G401 (cell line): ENCODE data around the gene MOV10L1. TPM values are rescaled to one million over a fixed set of nuclear protein-coding genes. Genes with fewer than 3 reads are reported as not detected.

Experiments used
- DNase-seq: peaks from one replicate; pipeline ENCODE4 v3.0.0-alpha.2; 2015; ENCODE audit warnings: low spot score
- in situ Hi-C: cut with HindIII; loops from 2 replicates; pipeline ENCODE4 v1.10.0; 2016; ENCODE audit warnings: low sequenced_read_pairs, mixed read lengths
- total RNA-seq: library from RNA; depleted of rRNA; stranded (reverse); fragments of >200 nt; shearing (Covaris generic); gene quantifications from 2 replicates; pipeline ENCODE4 v1.2.3, GENCODE V29; 2014

MOV10L1 gene
- total RNA-seq, 1 experiment from 2014 or later = not detected

DNA sequence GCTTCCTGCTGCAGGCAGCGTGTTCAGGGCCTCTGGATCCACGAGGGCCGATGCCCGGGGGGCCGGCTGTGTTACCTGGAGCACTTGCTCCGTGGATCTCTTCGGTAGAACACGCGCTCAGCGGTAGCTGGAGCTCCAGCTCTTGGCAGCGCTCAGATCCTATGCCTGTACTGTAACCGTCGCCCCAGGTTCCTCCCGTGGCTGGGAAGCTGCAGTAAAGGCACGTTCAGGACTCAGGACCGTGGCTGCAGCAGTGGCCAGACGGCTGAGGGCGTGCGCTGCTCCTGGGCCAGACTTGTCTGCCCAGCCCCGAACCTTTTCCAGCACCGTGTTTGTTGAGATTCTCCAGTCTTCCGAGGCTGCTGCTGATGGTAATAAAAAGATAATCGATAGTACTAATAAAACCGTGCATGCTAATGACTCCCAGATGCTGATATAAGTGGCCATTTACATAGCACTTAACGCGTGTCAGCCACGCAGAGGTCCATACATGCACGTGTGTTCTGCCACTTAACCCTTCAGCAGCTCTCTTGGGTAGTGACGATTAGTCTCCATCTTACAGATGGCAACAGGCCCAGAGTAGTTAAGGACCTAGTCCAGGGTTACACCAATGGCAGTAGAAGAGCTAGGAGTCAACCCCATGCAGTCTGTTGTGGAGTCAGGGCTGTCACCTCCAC is 1.4 kb downstream of the MOV10L1 start:
- in situ Hi-C loops = no loop called here
- no peak for DNase-seq

DNA sequence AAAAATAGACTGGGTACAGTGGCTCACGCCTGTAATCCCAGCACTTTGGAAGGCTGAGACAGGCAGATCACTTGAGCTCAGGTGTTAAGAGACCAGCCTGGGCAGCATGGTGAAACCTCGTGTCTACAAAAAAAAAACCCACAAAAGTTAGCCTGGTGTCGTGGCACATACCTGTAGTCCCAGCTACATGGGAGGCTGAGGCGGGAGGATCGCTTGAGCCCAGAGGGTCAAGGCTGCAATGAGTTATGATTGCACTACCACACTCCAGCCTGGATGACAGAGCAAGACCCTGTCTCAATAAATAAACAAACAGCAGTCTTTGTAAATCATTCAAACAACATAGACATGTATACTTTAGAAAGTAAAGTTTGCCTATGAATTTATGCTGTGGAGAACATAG is 2.5 kb downstream of the MOV10L1 start:
- in situ Hi-C loops = no loop called here
- no peak for DNase-seq

DNA sequence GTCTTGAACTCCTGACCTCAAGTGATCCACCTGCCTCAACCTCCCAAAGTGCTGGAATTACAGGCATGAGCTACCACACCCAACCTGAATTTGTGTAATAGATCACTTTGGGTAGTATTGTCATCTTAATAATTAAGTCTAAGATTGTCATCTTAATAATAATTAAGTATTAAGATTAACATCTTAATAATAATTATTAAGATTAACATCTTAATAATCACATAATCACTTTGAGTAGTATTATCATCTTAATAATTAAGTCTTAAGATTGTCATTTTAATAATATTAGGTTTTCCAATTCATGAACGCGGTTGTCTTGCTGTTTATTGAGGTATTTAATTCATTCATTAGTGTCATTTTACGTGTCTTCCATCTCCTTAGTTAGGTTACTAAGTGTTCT is 8.2 kb downstream of the MOV10L1 start:
- DNase-seq = no peak
- in situ Hi-C loops = no loop called here

DNA sequence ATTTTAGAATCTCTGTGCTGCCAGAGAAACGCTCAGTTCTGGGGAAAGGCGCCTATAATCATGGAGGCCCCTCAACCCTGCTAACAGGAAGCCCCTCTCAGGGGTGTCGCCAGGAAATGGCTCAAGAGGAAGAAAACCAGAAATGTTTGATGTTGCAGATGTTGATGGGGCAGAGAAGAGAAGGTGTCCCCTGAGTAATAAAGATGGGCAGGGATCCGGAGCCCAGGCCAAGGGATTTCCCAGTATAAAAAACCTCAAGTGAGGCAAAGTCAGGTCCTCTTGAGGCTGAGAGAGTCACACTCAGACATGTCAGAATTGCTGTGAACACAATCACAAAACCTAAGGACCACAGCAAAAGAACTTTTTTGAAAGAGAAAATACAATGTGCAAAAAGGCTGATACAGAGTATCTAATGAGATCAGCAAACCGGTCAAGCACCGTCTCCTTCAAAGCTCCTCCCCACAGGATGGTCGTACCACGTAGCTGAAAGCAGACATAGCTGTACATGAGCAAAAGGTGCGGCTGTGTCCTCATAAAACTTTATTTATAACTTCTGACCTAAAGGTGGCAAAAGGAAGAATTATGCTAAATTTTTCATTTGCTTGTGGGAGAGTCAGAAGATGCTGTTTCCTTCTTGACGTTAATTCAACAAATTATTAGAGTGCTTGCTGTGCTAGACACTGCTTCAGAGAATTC is 12.2 kb downstream of the MOV10L1 start:
- in situ Hi-C loops = no loop called here
- DNase-seq = no peak

DNA sequence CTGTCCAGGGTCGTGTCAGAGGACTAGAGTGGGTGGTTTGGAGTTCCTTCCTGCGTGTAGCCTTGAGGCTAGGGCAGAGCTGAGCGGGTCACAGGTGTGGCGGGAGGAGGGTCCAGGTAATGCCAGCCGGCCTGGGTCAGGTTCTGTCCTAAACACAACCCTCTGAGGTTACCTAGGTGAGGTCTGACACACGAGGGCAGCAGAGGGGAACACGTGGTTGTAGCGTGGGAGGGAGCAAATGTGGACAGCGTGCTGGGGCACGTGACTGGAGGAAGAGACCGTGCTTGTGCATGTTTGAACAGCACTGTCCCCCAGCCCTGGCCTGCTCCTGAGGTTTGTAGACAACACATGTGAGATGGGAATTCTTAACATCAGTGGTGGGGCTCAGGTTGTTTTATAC is 13.1 kb downstream of the MOV10L1 start:
- no peak for DNase-seq
- in situ Hi-C loops = no loop called here

DNA sequence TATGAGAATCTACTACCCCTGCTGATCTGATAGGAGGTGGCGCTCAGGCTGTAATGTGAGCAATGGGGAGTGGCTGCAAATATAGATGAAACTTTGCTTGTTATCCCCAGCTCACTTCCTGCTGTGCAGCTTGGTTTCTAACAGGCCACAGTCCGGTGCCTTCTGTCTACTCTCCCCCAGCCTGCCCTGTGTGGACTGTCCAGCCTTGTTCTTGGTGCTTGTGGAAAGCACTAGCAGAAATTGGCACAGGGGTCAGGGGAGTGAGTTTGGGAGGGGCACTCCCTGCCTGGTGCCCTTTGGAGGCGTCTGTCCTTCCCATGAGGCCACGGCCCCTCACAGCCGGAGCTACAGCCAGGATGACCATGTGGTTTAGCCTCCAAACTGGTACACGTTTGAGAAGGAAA is 14.3 kb downstream of the MOV10L1 start:
- DNase-seq = no peak
- in situ Hi-C loops = no loop called here

DNA sequence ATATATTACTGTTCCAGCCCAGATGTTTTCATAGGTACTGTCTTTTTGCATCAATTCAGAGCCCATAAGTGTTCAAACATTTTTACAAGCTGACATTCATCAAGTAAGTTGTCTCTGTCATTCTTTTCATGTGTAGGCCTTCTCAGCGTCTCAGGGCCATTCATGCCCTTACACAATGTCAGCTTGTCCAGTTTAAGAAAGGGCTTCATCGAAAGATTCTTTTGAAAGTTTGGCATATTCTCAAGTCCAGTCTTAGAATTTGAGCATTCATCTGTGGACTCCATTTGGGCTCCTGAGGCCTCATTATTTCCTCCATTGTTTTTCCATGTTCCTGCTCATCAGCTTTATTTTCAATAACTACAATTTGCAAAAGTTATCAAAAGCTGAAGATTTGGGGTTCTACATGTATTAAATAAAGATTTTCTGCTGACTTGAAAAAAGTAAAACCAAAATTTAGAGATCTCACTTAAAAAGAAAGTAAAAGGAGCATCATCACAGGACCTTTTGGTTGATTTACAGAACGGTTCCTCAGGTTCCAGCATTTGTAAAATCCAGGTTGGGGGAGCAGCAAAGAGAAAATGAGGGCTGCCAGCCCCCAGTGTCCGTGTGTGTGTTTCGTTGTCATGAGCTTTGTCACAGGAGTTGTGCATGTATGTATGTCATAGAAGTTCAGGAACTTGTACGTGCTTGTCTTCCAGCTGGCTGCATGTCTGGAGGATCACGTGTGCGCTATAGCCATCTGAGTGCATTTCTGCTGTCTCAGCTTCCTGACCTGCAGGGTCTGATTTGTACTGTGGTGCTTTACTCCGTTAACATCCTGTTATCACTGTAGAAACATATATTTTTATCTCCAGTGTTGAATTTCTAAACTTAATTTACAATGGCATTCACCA is 15.6 kb downstream of the MOV10L1 start:
- in situ Hi-C loops = no loop called here

DNA sequence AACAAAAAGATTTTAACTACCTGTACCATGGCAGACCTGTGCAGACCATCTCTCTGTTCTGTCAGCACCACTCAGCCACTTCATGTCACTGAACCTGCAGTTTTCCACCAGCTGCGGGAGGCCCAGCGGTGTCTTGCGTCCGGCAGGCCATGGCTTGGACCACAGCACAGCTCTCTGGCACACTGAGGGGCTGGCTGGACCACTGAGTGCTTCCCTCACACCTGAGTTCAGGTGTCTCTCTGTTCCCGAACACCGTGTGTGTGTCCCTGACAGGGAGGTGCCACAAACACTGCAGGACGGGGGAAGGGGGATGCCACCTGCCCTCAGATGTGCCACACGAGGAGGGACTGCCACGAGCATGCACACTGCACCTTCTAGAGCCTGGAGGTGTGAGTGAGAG is 17.7 kb downstream of the MOV10L1 start:
- no peak for DNase-seq
- in situ Hi-C loops = no loop called here

More for the DNA sequence above, 15.6 kb downstream of the MOV10L1 start:
- DNase-seq = no peak

DNA sequence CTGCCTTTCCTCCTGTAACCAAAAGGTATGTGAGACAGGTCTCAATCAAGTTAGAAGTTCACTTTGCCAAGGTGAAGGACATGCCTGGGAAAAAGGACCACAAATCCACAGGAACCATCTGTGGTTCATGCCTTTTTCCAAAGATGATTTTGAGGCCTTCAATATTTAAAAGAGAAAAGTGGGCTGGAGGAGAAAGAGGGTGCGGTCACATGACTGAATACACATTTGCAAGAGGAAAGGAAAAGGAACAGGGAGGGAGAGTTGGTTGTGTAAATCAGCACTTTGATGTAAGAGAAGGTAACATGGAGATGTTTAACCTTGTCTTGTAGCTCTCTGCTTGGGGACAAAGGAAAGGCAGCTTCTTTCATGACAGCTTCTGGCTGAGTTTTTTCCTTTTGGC is 21.2 kb downstream of the MOV10L1 start:
- no peak for DNase-seq
- in situ Hi-C loops = no loop called here

DNA sequence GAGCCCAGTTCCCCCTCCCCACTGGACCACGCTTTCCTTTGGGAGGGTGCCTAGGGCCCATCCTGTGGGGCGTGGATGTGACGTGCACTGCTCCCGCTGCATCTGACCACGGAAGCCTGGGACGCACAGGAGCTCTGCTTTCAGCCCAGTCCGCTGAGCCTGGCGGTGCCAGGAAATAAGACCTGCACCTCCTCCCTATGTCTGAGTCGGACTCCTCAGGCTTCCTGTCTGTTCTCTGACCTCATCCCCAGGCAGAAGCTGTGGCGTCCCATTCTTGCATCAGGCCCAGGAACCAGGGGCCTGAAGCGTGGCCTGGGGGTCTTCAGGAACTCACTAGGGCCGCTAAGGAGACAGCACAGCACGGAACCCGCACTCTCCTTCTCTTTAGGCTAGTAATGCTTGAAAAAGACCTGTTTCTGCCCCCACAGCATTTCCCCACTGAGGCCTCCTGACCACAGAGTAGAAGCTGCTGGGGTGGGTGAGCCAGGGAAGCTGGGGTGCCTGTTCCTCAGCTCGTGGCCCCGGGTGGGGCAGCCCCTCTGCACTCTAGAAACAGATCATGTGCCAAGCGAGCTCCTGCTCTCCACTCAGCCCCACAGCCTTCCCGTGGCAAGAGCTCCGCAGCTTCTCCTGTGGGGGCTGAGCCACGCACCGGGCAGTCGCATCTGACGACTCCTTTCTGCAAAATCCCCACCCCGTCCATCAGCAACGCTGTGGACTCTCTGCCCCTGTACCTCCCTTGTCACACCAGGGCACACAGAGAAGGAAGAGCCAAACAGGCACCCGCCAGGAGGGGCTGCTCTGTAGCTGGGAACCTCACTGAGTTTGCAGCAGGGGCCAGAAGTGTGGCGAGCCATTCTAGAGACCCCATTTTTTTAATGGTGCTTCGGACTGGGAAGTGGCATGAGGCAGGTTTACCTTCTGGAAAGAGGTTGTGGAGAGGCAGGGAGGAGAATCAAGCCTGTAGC is 22.6 kb downstream of the MOV10L1 start:
- in situ Hi-C loops = no loop called here
- DNase-seq = no peak

DNA sequence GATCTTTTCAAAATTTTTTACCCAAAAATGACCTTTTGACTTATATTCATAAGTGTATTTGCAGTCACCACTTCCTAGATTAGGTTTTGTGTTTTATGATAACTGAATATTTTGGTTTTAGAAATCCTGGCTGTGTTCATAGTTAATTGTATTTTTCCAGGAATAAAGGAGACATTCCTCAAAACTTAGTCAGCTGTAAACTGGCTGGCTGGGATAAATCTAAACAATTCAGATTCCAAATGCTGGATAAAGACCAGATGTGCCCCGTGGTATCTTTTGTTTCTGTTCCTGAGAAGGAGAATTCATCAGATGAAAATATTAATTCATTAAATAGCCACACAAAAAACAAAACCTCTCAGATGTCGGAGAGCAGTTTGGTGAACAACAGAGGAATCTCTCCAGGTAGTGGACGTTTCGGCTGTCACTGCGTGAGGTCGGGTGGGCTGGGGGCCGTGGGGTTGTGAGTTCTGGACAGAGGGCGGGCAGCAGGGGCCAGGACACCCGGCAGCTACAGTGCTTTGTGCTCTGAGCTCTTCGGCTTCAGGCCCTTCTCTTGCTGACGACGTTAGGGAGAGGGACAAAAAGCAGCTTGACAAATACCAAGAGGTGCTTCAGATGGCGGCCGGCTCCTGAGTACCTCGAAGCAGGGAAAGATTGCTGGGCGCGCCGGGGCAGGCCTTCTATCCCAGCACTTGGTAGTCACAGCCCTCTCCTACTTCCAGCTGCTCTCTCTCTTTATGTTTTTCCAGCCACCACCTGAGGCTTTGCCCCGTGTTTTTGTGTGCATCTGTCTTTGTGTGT is 24.6 kb downstream of the MOV10L1 start:
- no peak for DNase-seq
- in situ Hi-C loops = no loop called here

DNA sequence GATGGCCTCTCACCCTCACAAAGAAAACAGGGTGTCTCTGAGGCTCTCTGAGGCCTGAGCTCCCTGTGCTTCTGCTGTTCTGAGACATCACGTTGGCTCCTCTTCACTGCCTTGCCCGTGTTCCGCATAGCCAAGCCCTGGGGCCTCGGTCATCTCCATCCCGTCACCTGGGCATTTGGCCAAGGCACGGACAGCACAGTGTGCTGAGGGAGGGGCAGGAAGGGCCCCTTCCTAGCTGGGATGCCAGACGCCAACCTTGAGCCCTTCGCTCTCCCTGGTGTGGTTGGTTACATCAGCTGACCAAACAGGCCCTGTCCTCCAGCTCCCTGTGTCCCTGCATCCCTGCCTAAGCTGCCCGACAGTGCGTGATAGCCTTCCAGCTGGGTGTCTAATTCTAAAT is 25.9 kb downstream of the MOV10L1 start:
- DNase-seq = no peak
- in situ Hi-C loops = no loop called here

DNA sequence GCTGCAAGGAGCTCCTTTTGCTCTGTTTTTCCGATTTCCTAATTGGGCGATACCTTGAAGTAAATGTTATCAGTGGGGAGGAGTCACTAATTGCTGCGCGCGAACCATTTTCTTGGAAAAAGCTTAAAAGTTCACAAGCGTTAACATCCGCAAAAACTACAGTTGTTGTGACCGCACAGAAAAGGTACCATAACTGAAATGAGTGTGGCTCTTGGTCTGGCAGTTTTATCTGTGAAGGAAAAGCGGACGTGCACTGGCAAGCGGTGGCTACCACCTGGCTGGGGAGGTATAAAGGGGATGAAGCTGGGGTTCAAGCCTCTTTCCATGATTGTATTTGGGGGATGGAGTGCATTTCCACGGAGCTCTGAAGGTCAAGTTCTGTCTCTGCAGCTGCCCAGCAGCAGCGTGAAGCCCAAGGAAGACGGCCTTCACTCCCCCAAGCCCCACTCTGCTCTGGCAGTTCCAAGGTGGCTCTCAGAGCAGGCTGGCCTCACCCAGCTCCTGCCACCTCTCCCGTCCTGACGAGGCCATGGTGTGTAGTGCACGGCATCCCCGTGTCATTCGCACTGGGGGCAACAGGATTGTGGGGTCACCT is 27.5 kb downstream of the MOV10L1 start:
- in situ Hi-C loops = no loop called here
- no peak for DNase-seq

DNA sequence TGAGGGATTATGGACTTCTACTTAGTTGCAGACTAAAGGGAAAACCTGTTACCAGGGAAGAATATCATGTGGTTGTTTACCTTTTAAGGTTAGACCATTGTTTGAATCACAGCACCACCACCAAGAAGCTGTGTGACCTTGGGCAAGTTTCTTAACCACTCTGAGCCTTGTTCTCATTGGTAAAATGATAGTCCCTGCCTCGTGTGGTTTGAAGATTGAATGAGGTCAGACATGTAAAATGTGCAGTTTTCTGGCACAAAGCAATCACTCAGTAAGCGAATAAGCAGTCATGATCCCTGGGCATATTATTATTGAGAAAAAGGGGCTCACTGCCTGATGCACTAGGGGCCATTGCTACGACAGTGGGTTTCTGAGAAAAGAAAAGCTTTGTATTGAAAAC is 28.3 kb downstream of the MOV10L1 start:
- DNase-seq = no peak
- in situ Hi-C loops = no loop called here

DNA sequence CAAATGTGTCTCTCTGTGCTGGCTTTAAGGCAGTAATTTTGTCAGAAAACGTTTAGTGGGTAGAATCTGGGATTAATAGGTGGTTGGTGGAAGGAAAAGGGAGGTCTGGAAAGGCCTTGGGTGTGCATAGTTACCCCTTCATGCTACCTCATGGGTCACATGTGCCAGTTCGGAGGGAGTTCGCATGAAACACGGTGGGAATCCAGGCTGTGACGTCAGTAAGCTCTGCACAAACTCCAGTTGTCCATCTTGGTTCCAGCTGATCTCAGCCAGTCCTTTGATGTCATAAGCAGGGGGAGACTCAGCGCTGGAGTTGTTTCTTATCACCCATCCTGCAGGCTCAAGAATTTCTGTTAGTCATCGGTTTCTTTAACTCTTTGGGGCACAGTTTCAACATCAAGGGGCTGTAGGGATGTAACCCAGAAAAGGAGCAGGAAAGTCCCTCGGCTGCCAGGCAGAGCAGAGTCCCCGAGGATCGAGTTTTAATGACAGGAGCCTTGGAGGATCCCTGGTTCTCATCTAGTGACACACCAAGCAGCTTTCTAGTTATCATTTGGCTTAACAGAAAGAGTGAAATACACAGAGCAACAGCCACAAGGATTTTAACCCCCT is 28.9 kb downstream of the MOV10L1 start:
- in situ Hi-C loops = no loop called here
- DNase-seq = no peak

DNA sequence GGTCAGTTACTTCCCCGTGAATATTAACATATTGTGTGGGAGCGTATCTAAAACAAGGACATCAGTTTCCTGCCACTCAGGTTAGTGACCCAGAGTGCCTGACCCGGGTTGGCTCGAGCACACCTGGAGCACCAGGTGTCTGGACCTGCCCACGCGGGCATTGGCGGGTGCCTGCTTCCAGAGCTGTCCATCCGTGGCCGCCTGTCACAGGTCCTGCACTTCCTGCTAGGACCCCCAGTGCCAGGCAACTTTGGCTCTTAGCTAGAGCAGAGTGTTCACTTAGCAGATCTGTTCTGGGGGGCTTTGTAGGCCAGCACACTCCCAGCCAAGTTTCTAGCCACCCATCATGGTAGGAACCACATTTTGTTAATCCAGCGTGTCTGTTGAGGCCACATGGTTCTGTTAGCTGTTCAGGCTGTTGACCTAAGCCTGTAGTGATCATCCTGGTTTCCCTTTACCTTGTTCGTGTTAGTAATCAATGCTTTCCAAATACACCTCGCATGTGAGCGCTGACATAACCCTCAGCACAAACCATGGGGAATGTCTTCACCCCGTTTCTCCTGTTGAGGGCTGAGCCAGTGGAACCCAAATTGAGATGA is 29.5 kb downstream of the MOV10L1 start:
- no peak for DNase-seq

DNA sequence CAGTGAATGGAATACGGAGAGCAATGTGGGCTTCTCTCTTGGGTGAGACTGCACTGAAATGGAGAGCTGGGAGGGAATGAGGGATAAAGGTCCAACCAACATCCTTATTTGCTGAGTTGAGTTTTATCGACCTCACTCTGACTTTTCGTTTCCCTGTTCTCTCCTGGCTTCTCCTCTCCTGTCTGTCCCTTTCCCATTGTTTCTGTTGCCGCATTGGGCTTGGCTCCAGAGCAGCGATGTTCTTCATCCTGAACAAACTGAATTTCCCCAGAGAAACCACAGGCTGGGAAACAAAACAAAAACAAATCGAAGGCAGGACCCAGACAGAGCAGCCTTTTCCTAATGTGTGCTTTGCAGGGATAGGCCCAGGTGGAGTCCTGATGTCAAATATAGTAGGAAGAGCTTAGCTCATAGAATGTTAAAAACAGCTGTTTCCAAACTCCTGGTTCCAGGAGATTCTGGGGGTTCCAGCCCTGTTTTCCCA is 30.0 kb downstream of the MOV10L1 start:
- DNase-seq = no peak
- in situ Hi-C loops = no loop called here

More for the DNA sequence above, 29.5 kb downstream of the MOV10L1 start:
- in situ Hi-C loops = no loop called here
